MM.1S (cell line): ENCODE measurements around the gene ARL4A.

ENCODE experiments used
- EZH2 ChIP-seq: fragments of 300-600 bp; sonication (generic); optimal IDR thresholded peaks from 2 replicates; pipeline ENCODE3; 2017; ENCODE audit warnings: low read depth, mild to moderate bottlenecking, antibody characterized with exemption, low read length, mixed read lengths
- EZH2phosphoT487 ChIP-seq: fragments of 300-600 bp; sonication (generic); IDR thresholded peaks from 2 replicates; pipeline ENCODE4 v1.6.1; 2018; ENCODE audit warnings: antibody characterized with exemption, low read length
- TF ChIP-seq, protein P1 (sequence below): fragments of 300-600 bp; sonication (generic); IDR thresholded peaks from 2 replicates; pipeline ENCODE4 v1.5.1; 2016; ENCODE audit warnings: antibody characterized with exemption, low read length, mixed read lengths

DNA sequence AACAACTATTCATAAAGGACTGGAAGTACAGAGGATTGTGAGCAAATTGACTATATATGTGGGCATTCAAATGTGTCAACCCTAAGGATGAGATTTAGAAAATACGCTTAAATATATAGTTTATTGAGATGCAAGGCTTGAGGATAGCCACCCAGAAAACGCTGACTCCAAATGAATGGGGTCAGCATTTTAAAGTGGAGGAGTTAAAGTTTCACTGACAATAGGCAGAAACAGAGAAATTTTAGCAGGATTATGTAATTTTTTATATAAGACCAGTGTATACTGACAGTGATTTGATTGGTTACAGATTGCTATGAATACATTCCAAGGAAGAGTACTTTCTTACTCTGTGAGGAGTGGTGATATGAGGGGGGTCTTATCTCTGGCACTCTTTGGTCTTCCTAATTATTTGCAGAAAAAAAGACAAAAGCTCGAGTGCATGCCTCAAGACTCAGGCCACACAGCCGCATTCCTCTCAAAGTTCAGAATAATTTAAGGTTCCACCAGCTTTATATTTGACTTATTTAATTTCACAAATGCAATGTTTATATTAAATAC is 38.6 kb upstream of the ARL4A start:
- TF ChIP-seq, protein P1, sequence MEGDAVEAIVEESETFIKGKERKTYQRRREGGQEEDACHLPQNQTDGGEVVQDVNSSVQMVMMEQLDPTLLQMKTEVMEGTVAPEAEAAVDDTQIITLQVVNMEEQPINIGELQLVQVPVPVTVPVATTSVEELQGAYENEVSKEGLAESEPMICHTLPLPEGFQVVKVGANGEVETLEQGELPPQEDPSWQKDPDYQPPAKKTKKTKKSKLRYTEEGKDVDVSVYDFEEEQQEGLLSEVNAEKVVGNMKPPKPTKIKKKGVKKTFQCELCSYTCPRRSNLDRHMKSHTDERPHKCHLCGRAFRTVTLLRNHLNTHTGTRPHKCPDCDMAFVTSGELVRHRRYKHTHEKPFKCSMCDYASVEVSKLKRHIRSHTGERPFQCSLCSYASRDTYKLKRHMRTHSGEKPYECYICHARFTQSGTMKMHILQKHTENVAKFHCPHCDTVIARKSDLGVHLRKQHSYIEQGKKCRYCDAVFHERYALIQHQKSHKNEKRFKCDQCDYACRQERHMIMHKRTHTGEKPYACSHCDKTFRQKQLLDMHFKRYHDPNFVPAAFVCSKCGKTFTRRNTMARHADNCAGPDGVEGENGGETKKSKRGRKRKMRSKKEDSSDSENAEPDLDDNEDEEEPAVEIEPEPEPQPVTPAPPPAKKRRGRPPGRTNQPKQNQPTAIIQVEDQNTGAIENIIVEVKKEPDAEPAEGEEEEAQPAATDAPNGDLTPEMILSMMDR: no peak
- TF ChIP-seq EZH2phosphoT487: no peak
- no peak for TF ChIP-seq EZH2
